OCI-LY7 (cell line): Measurements from ENCODE around the gene PCNX2.

Experiments
- EZH2phosphoT487 ChIP-seq: fragments of 200-600 bp; sonication (generic); IDR thresholded peaks from 2 replicates; pipeline ENCODE4 v1.6.1; 2018; ENCODE audit warnings: low read depth, borderline replicate concordance, mild to moderate bottlenecking, mixed run types, antibody characterized with exemption, low read length, moderate library complexity, mixed read lengths
- TF ChIP-seq, protein P1 (sequence below): fragments of 200-600 bp; sonication (generic); conservative IDR thresholded peaks from 2 replicates; pipeline ENCODE4 v1.5.1; 2014; ENCODE audit warnings: mild to moderate bottlenecking, antibody characterized with exemption, low read length, moderate library complexity, mixed read lengths

DNA sequence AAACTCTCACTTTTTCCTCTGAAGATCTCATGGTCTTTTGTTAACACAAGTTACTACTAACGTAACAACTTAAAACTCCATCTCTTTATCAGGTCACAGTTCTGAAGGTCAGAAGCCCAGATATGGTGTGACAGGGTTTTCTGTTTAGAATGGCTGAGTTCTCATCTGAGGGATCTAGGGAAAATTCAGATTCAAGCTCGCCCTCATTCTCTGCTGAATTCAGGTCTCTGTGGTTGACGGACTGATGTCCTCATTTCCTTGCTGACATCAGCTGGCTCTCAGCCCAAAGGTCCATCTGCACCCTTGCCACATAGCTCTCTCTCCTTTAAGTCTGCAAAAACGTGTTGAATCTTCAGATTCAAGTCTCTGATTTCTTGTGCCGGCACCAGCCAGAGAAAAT is 351.2 kb downstream of the PCNX2 start:
- TF ChIP-seq, protein P1, sequence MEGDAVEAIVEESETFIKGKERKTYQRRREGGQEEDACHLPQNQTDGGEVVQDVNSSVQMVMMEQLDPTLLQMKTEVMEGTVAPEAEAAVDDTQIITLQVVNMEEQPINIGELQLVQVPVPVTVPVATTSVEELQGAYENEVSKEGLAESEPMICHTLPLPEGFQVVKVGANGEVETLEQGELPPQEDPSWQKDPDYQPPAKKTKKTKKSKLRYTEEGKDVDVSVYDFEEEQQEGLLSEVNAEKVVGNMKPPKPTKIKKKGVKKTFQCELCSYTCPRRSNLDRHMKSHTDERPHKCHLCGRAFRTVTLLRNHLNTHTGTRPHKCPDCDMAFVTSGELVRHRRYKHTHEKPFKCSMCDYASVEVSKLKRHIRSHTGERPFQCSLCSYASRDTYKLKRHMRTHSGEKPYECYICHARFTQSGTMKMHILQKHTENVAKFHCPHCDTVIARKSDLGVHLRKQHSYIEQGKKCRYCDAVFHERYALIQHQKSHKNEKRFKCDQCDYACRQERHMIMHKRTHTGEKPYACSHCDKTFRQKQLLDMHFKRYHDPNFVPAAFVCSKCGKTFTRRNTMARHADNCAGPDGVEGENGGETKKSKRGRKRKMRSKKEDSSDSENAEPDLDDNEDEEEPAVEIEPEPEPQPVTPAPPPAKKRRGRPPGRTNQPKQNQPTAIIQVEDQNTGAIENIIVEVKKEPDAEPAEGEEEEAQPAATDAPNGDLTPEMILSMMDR, result no peak
- no peak for TF ChIP-seq EZH2phosphoT487
